Astrocyte of the cerebellum (primary cell): ENCODE measurements around the gene CSNK2A2.

Experiments used
- DNase-seq: peaks from one replicate; pipeline ENCODE4 v3.0.0-alpha.2; 2011; ENCODE audit warnings: low read depth
- H3K4me3 ChIP-seq: 2 replicates; pipeline ENCODE4 v1.5.1; 2011; ENCODE audit warnings: mild to moderate bottlenecking, low read depth, low read length, moderate library complexity
- in situ Hi-C: cut with HindIII; loops from 2 replicates; pipeline ENCODE4 v1.10.0; 2017; ENCODE audit warnings: low sequenced_read_pairs
- TF ChIP-seq, protein P1 (sequence below): IDR thresholded peaks from 2 replicates; pipeline ENCODE4 v1.5.1; 2012; ENCODE audit warnings: low read length, low read depth, moderate library complexity, mild to moderate bottlenecking; ENCODE audit errors: missing control alignments

Gene CSNK2A2

DNA sequence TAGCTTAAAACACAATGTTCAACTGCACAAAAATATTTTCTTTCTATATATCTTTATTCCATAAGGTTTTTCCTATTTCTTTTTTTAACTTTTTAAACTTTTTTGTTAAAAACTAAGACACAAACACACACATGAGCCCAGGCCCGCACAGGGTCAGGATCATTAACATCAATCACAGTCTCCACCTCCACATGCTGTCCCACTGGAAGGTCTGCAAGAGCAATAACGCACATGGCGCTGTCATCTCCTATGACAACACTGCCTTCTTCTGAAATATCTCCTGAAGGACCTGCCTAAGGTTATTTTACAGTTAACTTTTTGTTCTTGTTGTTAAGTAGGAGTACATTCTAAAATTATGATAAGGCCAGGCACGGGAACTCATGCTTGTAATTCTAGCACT lies 72.9 kb downstream of the CSNK2A2 start:
- in situ Hi-C loops = no loop called here
- no peak overlapping the region for H3K4me3 ChIP-seq
- TF ChIP-seq, protein P1, sequence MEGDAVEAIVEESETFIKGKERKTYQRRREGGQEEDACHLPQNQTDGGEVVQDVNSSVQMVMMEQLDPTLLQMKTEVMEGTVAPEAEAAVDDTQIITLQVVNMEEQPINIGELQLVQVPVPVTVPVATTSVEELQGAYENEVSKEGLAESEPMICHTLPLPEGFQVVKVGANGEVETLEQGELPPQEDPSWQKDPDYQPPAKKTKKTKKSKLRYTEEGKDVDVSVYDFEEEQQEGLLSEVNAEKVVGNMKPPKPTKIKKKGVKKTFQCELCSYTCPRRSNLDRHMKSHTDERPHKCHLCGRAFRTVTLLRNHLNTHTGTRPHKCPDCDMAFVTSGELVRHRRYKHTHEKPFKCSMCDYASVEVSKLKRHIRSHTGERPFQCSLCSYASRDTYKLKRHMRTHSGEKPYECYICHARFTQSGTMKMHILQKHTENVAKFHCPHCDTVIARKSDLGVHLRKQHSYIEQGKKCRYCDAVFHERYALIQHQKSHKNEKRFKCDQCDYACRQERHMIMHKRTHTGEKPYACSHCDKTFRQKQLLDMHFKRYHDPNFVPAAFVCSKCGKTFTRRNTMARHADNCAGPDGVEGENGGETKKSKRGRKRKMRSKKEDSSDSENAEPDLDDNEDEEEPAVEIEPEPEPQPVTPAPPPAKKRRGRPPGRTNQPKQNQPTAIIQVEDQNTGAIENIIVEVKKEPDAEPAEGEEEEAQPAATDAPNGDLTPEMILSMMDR = no peak
- DNase-seq = no peak

DNA sequence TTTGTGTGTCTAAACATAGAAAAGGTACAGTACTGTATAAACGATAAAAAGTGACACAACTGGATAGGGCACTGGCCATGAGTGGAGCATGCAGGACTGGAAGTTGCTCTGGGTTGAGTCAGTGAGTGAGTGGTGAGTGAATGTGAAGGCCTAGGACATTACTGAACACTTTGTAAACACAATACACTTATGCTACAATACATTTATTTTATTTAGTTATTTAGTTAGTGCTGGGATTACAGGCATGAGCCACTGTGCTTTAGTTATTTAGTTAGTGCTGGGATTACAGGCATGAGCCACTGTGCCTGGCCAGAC lies 73.3 kb downstream of the CSNK2A2 start:
- DNase-seq = no peak
- TF ChIP-seq, protein P1 = no peak
- in situ Hi-C loops = loop anchor here (5.0 kb wide), 1 partner anchor 92 kb away; no protein-coding TSS in a partner anchor

DNA sequence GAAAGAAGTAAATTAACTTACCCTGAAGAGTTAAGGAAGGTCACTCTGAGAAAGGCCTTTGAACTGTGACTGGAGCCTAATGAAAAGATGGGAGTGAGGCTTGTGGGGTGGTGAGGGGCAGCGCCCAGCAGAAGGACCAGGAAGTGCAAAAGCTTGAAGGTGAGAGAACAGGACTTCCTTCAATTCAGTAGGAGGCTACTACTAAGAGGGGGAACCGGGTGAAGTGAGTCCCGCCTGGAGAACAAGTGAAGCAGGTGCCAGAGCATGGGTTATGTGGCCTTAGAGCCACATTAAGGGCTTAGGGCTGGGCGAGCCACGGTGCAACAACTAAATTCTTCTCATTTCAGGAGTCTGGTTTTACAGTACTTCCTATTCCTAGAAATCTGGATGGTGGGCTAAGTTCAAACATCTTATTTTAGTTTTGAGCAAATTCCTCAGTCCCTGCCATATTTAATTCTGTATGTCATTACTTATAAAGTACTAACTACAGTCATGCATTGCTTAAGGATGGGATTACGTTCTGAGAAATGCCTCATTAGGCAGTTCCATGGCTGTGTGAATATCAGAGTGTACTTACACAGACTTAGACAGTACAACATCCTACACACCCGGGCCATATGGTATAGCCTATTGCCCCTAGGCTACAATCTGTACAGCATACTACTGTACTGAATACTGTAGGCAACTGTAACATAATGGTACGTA lies 73.9 kb downstream of the CSNK2A2 start:
- in situ Hi-C loops = loop anchor here (5.0 kb wide), 1 partner anchor 92 kb away; no protein-coding TSS in a partner anchor

More for the DNA sequence above, 73.3 kb downstream of the CSNK2A2 start:
- no peak overlapping the region for H3K4me3 ChIP-seq

DNA sequence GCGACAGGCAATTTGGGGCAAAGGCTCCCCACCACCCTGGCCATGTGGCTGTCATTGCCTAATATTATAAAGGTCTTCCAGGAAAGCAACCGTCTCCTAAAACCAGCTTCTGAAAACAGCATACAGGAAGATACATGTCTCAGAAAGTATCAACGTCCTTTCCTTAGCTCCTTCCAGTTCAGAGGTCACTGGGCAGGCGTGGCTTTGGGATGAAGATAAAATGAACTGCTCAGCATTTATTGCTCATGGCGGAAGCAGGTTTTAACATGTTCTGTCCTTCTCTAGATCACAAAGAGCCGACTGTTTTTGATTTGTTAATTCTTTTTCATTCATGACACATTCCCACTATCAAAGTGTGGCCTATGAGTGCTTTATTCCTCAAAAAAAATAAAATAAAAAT lies 76.8 kb downstream of the CSNK2A2 start:
- no peak overlapping the region for H3K4me3 ChIP-seq
- TF ChIP-seq, protein P1 = no peak
- in situ Hi-C loops = loop anchor here (5.0 kb wide), 1 partner anchor 89 kb away; no protein-coding TSS in a partner anchor
- no peak for DNase-seq

More for the DNA sequence above, 73.9 kb downstream of the CSNK2A2 start:
- no peak for DNase-seq
- no peak overlapping the region for H3K4me3 ChIP-seq
- TF ChIP-seq, protein P1 = no peak

DNA sequence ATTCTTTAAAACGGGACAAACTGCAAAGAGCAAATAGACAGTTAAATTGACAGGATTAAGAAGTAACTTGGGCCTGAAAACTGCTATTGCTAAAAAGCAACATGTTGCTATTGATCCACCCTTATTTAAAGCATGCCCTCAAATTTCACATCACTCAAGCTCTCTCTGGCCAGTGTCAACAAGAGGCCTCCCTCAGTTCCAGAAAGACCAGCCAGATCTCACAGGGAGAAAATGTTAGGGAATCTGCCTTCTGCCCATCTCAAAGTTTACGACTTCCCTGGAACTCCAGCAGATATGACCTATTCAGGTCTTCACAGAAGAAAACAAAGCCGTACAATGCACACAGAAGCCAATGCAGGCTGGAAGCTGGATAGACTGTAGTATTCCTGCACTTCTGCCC lies 77.7 kb downstream of the CSNK2A2 start:
- no peak for DNase-seq
- in situ Hi-C loops = loop anchor here (5.0 kb wide), 1 partner anchor 88 kb away; no protein-coding TSS in a partner anchor
- no peak overlapping the region for H3K4me3 ChIP-seq
- TF ChIP-seq, protein P1 = no peak

DNA sequence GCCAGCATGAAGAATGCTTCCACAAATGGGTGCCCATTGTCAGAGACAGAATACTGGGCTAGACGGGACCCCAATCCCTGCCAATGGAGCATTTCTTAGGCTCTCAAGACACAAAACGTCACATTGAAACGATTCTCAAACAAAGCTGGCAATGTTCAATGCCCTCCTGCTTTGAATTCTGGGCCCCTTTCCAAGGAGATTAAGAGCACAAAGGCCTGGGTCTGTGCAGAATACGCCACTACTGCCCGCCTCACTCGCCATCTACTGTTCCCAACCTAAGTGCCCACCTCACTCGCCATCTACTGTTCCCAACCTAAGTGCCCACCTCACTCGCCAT lies 78.4 kb downstream of the CSNK2A2 start:
- no peak overlapping the region for H3K4me3 ChIP-seq
- DNase-seq = no peak
- in situ Hi-C loops = no loop called here
- TF ChIP-seq, protein P1 = no peak
